Hepatocyte (in vitro differentiated cells): Measurements from ENCODE around the gene RPP21.

ENCODE experiments used
- EZH2 ChIP-seq: fragments of 200-600 bp; sonication (generic); IDR thresholded peaks from 2 replicates; pipeline ENCODE4 v1.6.1; 2016; ENCODE audit warnings: antibody characterized with exemption, mild to moderate bottlenecking, borderline replicate concordance
- TF ChIP-seq, protein P1 (sequence below): fragments of 200-600 bp; sonication (generic); IDR thresholded peaks from 2 replicates; pipeline ENCODE4 v1.5.1; 2016; ENCODE audit warnings: antibody characterized with exemption, mild to moderate bottlenecking; ENCODE audit not compliant: poor library complexity

DNA sequence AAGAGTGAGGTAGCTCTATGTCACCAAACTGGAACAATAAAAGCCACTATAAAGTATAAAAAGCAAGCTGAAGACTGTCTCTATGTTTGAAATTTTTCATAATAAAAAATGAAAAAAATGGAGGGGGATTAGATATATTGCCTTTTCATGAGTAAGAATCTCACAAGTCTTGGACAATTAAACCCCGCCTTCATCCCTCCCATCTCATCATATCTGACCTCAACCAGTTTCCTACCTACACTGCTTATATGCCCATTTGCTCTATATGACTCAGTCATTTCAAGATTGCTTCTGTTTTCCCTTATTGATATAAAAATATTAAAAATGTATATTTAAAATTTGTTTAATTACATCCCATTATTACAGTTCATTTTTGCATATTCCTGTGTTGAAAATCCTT is 21.1 kb upstream of the RPP21 start:
- TF ChIP-seq, protein P1, sequence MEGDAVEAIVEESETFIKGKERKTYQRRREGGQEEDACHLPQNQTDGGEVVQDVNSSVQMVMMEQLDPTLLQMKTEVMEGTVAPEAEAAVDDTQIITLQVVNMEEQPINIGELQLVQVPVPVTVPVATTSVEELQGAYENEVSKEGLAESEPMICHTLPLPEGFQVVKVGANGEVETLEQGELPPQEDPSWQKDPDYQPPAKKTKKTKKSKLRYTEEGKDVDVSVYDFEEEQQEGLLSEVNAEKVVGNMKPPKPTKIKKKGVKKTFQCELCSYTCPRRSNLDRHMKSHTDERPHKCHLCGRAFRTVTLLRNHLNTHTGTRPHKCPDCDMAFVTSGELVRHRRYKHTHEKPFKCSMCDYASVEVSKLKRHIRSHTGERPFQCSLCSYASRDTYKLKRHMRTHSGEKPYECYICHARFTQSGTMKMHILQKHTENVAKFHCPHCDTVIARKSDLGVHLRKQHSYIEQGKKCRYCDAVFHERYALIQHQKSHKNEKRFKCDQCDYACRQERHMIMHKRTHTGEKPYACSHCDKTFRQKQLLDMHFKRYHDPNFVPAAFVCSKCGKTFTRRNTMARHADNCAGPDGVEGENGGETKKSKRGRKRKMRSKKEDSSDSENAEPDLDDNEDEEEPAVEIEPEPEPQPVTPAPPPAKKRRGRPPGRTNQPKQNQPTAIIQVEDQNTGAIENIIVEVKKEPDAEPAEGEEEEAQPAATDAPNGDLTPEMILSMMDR, result no peak
- no peak for TF ChIP-seq EZH2
